ENCODE measurements around the gene FERMT3.
A peak's percentile ranks its signal among the peaks of the same experiment; 100 is the strongest.

Gene FERMT3

DNA sequence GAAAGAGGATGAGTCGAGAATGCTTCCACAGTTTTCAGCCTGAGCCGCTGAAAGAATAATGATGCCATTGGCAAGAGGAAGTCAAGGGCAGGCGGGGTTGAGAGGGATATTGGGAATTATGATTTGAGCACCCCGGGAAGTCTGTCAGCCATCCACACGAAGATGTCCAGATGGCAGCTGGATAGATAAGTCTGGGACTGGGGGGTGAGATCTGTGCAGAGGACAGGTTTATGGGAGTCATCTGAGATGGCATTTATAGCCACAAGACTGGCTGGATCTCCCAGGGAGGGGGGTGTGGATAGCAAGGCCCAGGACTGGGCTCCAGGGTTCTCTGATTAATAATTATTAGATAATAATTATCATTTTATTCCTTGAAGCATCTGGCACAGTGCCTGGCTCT, 25.6 kb upstream of the FERMT3 start:
- DNase-seq (ENCODE audit: low read depth), result no peak
- TF ChIP-seq, protein P1, sequence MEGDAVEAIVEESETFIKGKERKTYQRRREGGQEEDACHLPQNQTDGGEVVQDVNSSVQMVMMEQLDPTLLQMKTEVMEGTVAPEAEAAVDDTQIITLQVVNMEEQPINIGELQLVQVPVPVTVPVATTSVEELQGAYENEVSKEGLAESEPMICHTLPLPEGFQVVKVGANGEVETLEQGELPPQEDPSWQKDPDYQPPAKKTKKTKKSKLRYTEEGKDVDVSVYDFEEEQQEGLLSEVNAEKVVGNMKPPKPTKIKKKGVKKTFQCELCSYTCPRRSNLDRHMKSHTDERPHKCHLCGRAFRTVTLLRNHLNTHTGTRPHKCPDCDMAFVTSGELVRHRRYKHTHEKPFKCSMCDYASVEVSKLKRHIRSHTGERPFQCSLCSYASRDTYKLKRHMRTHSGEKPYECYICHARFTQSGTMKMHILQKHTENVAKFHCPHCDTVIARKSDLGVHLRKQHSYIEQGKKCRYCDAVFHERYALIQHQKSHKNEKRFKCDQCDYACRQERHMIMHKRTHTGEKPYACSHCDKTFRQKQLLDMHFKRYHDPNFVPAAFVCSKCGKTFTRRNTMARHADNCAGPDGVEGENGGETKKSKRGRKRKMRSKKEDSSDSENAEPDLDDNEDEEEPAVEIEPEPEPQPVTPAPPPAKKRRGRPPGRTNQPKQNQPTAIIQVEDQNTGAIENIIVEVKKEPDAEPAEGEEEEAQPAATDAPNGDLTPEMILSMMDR (IDR thresholded peaks at IDR 0.05; ENCODE audit: control insufficient read depth, extremely low read depth, insufficient read depth), result no peak
- H3K4me3 ChIP-seq (ENCODE audit: low read depth, low read length), result no peak overlapping the region

DNA sequence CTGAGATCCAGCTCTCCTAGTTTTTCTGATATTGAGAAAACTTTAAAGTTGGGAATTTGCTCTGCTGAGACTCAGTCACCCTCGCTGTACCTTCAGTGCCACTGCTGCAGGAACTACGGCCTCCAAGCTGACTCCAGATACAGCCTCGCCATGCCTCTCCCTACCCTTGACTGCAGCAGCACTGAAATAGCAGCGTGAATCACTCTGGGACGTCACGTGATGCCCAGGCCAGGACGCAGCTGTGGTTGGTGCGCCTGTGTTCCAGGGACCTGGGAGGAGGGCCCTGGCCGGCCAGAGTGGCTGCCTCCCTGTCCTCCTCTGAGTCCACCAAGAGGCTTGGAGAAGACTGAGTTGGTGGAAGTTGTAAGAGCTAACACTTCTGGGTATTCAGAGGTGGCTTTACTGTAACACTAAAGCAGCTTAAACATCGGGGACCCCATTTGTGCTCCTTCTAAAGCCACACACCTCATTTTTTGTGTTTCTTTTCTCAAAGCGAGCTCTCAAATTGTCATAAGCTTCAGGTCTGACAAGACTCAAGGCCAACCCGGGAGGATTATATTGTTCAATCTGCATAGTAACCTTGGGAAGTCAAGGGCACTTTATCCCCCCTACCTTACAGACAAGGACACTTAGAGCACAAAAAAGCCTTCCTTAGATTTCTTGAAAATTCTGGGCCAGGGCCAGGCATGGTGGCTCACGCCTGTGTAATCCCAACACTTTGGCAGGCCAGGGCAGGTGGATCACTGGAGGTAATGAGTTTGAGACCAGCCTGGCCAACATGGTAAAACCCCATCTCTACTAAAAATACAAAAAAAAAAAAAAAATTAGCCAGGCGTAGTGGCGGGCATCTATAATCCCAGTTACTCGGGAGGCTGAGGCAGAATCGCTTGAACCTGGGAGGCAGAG, 24.8 kb upstream of the FERMT3 start:
- no peak for DNase-seq (ENCODE audit: low read depth)
- TF ChIP-seq, protein P1 (IDR thresholded peaks at IDR 0.05; ENCODE audit: control insufficient read depth, extremely low read depth, insufficient read depth), result no peak
- no peak overlapping the region for H3K4me3 ChIP-seq (ENCODE audit: low read depth, low read length)

DNA sequence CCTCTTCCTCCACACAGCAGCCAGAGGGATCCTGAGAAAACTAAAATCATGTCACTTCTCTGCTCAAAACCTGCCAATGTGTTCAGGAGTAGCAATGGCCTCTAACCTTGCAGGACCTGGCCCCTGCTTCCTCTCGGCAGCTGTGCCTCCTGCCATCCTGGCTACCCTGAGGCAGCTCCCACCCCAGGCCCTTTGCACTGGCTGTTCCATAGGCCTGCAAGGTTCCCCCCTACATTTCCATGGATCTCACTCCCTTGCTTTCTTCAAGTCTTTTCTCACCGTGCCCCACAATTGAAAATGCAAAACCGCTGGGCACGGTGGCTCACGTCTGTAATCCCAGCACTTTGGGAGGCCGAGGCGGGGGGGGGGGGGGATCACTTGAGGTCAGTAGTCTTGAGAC, 22.6 kb upstream of the FERMT3 start:
- no peak for DNase-seq (ENCODE audit: low read depth)
- TF ChIP-seq, protein P1 (IDR thresholded peaks at IDR 0.05; ENCODE audit: control insufficient read depth, extremely low read depth, insufficient read depth), result no peak
- no peak overlapping the region for H3K4me3 ChIP-seq (ENCODE audit: low read depth, low read length)

DNA sequence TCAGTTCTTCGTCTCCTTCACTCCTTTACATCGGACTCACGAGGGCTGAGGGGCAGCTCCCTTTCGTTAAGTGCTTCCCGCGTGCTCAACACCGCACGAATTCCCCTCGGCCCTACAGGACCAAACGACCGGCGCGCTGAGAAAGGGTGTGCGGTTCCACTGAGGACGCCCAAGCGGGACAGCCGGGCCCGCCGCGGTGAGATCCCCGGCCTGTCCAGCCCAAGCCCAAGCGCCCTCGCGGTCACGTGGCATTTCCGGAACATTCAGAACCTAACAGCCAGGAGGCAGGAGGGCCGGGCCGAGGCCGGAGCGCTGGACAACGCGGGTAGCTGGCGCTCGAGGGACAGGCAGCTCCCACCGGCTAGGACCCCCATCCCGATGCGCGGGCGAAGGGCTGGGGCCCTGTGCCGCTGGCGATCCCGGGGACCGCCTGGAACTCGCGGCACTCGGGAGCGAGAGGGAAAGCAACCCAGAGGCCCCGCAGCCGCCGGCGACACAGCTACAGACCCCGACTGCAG, 21.3 kb upstream of the FERMT3 start:
- TF ChIP-seq, protein P1 (IDR thresholded peaks at IDR 0.05; ENCODE audit: control insufficient read depth, extremely low read depth, insufficient read depth), result no peak
- DNase-seq (ENCODE audit: low read depth), result peak; percentile 58
- peak overlapping the region; percentile 60; the same call in 1 of the 2 replicates for H3K4me3 ChIP-seq (ENCODE audit: low read depth, low read length)

DNA sequence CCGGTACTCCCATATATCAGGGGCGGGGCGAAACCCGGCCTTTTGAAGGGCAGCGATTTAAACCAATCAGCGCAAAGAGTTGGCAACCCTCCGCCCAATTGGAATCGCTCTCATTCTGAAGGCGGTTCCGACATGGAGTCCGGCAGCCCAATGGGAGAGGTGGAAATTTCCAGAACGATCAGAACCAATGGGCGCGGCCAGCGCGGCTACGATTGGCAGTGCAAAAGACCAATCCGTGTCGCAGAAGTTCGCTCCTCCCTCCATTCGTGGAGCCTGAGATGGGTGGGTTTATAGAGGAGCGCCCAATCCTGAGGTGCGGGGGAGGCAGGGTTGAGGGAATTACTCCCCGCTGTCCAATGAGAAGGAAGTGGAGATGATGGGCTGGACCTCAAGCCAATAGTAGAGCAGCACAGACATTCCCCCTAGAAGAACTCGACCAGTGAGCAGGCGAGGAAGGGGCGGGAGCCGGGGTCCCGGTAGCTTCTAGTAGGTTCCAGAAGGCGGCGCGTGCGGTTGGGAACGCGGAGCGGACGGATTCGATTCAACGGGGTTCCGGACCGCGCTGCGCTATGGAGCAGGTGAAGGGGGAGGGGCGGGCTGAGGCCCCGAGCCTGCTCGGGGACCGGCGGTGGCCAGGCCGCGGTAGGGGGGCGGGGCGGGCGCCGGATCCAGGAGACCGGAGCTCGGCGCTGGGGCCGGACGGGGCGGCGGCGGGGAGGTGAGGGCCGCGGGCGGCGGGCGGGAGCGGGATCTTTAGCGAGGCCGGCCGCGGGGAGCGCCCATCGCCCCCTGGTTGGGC, 20.6 kb upstream of the FERMT3 start, which contains the start of gene STIP1:
TSS of gene STIP1 (plus strand) at position 479 of the 799 bp plus-strand sequence. CDS start at position 570, 91 bp downstream.
- TF ChIP-seq, protein P1 (IDR thresholded peaks at IDR 0.05; ENCODE audit: control insufficient read depth, extremely low read depth, insufficient read depth), result peak; percentile 38
- peak; percentile 100 for DNase-seq (ENCODE audit: low read depth)
- H3K4me3 ChIP-seq (ENCODE audit: low read depth, low read length), result peak within 1 kb of the TSS; percentile 60; the same call in 1 of the 2 replicates

DNA sequence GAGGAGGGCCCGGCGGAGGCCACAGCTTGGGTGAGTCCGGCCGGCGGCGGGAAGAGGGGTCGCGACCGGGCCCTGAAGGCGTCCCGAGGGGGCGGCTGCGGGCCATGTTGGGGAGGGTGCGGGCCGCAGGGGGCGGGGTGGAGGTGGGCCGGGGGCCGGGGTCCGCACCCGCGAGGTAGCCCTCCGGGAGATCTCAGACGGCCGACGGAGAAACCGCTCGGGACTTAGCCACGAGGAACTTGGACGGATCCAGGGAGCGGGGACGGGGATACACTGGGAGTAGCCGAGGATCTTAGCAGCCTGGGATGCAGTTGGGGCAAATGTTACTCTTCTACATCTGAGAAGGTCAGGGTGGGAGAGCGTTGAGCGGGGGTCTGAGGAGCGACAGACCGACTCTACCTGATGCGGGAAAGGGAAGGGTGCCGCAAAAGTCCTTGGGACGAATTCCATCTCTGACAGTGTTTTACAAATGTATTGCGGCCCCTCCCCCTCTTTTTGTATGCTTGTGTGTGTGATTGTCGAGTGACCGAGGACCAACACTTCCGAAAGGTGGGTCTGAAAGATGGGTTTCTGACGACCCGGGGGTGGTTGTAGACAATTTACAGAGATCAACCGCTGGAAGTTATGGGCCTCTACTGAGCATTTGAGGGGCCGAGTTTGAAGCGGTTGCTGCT, 19.9 kb upstream of the FERMT3 start:
- no peak for DNase-seq (ENCODE audit: low read depth)
- no peak overlapping the region for H3K4me3 ChIP-seq (ENCODE audit: low read depth, low read length)
- TF ChIP-seq, protein P1 (IDR thresholded peaks at IDR 0.05; ENCODE audit: control insufficient read depth, extremely low read depth, insufficient read depth), result no peak
